Activated CD8-positive, alpha-beta memory T cell treated with anti-CD3 and anti-CD28 coated beads for 48 hours (primary cell): ENCODE results near the gene KBTBD13.
A peak's percentile ranks its signal among the peaks of the same experiment; 100 is the strongest.

ENCODE experiments used
- DNase-seq, 3 experiments: peaks; one replicate each; pipeline ENCODE4 v3.0.0-alpha.2; 2020; ENCODE audit warnings: low read depth in 2 of 3, low spot score in 2 of 3

KBTBD13 gene

GRCh38 chr15:65051266-65051665 lies 25.3 kb upstream of the KBTBD13 start:
- DNase-seq = no peak

- DNase-seq = no peak
Measured at GRCh38 chr15:65052956-65053355, 23.6 kb upstream of the KBTBD13 start.

GRCh38 chr15:65054333-65055200 lies 22.0 kb upstream of the KBTBD13 start:
- DNase-seq = peak in 2 of 3 experiments; percentile 31 to 39

- no peak for DNase-seq
Measured at GRCh38 chr15:65055201-65055870, 21.2 kb upstream of the KBTBD13 start.

- DNase-seq = no peak
Measured at GRCh38 chr15:65056106-65056505, 20.4 kb upstream of the KBTBD13 start.

GRCh38 chr15:65056868-65057548 lies 19.5 kb upstream of the KBTBD13 start:
- no peak for DNase-seq

GRCh38 chr15:65057549-65057940 lies 19.0 kb upstream of the KBTBD13 start:
- DNase-seq = no peak

- DNase-seq = no peak
Measured at GRCh38 chr15:65058394-65059368, 17.9 kb upstream of the KBTBD13 start.

- DNase-seq = no peak
Measured at GRCh38 chr15:65059369-65059750, 17.2 kb upstream of the KBTBD13 start.

GRCh38 chr15:65059931-65060596 lies 16.5 kb upstream of the KBTBD13 start:
- DNase-seq = no peak

GRCh38 chr15:65060641-65061397 lies 15.7 kb upstream of the KBTBD13 start:
- no peak for DNase-seq

- DNase-seq = no peak
Measured at GRCh38 chr15:65062061-65062460, 14.5 kb upstream of the KBTBD13 start.

- no peak for DNase-seq
Measured at GRCh38 chr15:65062726-65063125, 13.8 kb upstream of the KBTBD13 start.

- DNase-seq = no peak
Measured at GRCh38 chr15:65066001-65066634, 10.4 kb upstream of the KBTBD13 start.

GRCh38 chr15:65066635-65067316 lies 9.8 kb upstream of the KBTBD13 start:
- no peak for DNase-seq

GRCh38 chr15:65067317-65067644 lies 9.3 kb upstream of the KBTBD13 start:
- DNase-seq = no peak

- no peak for DNase-seq
Measured at GRCh38 chr15:65067645-65068402, 8.7 kb upstream of the KBTBD13 start, which contains the start of gene RASL12. TSS of gene RASL12 (minus strand) at chr15:65067991. CDS start at chr15:65067835, 156 bp downstream.

- DNase-seq = no peak
Measured at GRCh38 chr15:65068403-65068788, 8.2 kb upstream of the KBTBD13 start.
